Renal cortical epithelial cell (primary cell): ENCODE data around the gene PLCB2. TPM values are rescaled to one million over a fixed set of nuclear protein-coding genes. Genes with fewer than 3 reads are reported as not detected.
A peak's percentile ranks its signal among the peaks of the same experiment; 100 is the strongest.

ENCODE experiments used
- DNase-seq: peaks from one replicate; pipeline ENCODE4 v3.0.0-alpha.2; 2011; ENCODE audit warnings: low read depth
- total RNA-seq: library from RNA; depleted of rRNA; stranded (reverse); fragments of >200 nt; gene quantifications from 2 replicates; pipeline ENCODE4 v1.2.3, GENCODE V29; 2014

Gene PLCB2
- total RNA-seq, 1 donor from 2014 or later = not detected

DNA sequence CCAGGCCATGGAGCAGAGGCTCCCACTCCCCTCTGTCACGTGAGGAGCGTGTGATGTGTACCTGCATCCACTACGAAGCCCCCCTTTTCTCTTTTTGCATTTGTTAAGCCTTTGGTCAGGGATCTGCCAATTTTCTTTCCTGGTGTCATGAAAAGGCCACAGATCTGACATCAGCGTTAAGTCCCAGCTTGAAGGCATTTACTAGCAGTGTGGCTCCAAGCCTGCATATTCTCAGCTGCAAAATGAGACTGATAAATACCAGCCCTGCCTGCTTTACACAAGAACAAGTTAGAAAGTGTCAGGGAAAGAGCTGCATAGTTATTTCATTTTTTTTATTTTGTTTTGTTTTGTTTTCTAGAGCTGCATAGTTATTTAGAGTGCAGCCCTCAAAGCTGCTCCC is 22.6 kb downstream of the PLCB2 start:
- DNase-seq = no peak

DNA sequence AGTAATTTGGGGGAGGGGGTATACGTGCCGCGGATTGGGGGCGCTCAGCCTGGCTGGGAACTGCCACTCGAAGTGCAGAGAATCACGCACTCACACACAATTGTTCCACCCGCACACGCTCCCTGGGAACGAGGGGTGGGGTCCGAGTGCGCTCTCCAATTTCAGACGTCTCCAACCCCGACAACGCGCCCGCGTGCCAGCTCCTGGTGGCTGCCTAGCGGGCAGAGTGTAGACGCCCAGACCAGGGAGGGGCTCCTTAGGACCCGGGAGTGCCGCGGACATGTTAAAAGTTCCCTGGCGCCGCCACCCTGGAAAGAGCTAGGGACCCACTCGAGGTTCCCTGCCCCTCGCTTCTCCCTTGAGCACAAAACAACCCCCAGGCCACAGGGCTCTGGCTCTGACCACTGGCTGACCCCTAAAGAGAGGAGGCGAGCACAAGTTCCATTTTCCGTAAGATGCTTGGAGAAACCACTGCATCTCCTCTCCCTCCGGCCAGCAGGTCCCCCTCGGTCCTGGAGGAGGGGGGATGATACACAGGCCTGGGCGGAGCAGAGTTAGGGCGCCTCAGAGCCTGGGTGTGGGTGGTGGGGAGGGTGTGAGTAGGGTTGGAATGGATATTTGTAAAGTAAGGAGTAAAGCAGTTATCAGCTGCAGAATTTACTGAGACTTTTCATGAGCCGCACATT is 24.0 kb downstream of the PLCB2 start:
- no peak for DNase-seq

DNA sequence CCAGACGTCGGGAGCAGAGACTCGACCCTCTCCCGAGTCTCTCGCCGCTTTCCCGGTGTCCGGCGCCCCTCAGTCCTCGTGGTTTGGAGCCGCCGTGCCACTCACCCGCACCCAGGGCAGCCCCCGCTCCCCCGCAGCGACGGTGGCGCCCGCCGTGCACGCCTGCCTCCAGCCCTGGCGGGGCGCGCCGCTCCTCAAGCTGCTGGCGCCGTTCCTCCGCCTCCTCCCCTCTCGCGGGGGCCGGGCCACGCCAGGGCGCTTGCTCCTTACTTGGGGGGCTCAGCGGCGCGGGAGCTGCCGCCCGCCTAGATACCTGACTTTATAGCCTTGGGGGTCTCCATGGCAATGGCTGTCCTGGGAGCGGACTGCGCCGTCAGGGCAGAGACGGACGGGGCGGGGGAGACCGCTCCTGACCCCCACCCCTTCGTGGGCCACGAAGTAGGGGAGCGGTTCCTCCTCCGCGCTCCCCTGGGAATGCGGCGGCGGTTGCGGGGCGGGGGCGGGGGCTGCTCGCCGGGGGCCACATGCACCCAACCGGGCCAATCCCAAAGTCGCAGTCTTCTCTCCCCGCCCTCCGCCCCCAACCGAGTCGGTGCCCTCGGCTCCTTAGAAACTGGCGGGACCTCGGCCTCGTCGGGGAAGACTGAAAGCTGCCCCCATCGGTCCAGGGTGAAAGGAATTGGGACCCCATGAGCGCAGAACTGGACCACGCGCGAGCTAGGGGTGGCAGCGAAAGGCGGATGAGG is 24.7 kb downstream of the PLCB2 start, which contains the start of gene ANKRD63:
ANKRD63 (minus strand) TSS at position 196 of the 746 bp plus-strand sequence. CDS start 478 bp downstream, outside the sequence.
- no peak for DNase-seq

DNA sequence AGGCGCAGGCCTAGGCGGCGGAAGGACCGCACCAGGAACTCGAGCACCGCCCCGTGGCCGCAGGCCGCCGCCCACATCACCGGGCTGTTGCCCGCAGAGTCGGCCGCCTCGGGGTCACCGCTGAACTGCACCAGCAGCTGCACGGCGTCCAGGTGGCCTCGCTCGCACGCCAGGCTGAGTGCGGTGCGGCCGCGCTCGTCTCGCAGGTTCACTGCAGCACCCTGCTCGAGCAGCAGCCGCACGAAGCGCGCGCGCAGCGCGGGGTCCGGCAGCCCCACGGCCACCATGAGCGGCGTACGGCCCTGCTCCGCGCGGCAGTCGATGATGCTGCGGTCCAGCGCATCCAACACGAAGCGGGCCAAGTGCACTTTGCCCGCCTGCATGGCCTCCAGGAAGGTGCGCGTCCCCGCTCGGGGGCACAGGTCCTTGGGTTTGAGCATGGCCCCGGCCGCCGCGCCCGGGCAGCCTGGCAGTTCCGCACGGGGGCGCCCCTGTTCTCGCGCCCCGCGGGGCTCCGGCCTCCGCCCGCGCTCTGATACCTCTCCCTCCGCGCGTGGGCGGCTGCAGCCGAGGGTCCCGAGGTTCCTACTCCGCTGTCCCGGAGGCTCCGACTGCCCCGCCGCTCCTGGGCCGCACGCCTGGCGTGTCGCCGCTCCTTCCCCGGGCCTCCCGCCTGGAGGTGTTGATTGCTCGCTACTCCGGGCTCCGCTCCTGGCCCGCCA is 25.4 kb downstream of the PLCB2 start:
- no peak for DNase-seq

DNA sequence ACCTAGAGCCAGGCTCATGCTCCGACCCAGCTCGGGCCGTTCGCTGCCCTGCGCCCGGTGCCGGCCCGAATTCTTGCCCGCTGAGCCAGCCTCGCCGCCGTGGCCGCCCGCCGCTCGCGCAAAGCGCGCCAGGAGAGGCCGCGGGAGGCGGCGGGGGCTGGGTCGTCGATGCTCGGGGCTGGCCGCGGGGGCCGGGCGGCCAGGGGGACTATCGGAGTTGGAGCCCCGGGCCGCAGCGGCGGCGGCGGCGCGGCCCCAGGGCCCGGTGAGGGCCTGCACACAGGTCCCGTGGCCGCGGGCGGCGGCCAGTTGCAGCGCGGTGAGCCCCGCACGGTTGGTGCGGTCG is 26.0 kb downstream of the PLCB2 start:
- no peak for DNase-seq

DNA sequence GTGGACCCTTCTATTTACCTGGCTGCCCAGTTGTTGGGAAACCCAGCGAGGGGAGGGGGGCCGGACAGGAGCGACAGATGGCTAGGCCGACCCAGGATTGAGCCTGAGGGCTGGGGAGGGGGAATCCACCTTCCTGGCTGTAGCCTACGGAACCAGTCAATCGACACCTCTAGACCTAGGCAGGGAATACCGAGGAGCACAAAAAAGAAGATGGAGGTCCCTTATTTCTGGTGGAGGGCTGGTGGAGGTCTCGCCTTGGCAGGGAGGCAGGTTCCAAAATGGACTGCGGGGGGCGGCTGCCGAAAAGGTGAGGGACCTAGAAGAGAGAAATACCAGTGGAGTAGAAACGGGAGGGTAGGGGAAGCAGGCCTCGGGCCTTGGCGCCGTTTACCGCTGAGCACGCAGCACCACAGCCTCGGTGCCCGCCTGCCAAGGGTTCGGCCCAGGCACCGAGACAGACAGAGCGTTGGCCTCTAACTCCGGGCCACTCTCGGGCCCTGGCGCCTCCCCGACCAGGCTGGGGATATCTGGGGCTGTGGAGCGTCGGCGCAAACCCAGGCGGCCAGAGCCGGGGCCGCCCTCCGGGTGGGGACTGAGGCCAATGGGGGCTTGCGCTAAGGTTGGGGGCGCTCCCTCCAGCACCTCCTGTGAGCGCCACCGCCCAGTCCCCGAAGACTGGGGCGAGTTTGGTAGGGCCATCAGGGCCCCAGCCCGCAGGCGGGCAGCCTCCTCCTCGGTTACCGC is 26.5 kb downstream of the PLCB2 start:
- DNase-seq = no peak

DNA sequence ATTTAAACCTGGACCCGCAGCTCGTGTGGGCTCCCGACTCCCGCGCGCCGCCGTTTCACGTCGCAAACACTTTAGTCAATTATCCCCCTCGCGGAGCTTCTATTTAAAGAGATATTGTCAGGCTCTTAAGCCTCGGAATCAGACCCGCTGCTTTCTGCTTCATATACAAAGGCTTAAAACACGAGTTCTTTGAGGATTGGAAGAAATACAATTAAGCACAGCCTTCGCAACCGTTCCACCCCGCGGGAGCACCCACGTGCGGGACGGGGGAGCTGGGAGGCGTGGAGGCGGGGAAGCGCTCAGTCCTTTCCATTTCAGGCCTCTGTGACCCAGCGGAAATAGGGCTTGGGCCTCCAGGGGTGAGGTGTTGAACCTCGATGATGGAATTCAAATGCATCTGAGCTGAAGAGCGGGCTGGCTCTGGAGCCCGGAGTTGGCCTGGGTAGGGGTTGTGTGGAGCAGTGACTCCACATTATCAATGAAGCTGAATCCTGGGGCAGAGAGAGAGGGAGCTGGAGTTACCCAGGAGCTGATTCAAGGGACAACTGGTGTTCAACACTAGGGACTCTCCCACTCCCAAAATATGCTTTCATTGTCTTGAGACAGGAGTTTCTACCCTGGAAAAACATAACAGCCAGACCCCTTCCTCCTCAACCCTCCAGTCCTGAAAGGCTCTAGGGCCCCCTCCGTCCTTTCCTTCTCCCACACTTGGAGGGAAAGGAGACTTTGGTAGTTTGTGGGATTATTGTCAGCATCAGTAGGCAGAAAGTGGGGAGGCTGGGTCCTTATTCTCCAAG is 27.3 kb downstream of the PLCB2 start:
- DNase-seq = no peak

DNA sequence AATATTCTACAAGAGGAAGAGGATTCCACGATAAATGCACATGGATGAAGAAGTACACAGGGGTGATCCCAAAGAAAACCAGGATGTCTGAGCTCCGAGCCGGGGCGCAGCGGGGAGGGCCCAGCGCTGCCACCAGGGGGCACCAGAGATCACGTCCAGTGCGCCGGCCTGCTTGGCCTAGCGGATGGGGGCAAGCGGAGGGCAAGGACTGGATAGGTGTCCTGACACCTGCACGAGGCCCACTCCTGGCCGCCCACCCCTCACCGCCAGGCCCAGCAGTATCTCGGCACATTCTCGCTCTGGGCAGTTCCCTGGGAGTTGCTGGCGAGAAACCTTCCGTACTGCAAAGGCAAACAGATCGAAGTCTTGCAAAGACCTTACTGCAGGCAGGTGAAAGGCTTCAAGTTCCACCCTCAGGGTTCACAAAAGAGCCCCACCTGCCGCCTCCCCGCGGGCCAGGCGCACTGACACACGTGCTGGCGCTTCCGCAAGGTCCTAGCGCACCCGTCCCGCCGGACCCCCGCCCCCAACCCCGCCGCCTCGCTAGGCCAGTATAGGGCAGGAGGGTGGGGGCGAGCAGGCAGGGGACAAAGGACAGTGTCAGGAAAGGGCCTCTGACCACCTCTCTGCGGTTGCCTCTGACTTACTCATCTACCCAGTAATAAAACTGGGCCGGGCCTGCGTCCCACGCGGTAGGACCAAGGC is 28.1 kb downstream of the PLCB2 start:
- DNase-seq = no peak

DNA sequence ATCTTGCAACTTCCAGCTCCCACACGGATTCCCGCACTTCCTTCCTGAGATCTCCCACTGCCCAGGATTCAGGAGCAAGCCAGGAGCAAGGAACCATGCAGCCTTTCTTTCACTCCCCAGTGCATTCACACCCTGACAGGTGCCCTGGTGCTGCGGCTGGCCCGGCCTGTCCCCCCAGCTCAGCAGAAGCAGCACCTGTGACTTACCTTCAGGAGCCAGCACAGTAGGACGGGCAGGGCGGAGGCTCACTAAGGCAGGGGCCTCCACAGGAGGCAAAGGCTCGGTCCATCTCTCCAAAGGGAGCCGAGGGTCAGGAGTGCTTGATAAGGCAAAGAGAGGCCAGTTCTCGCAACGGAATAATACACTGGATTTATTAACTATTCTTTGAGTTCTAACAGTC is 29.7 kb downstream of the PLCB2 start:
- DNase-seq = no peak

DNA sequence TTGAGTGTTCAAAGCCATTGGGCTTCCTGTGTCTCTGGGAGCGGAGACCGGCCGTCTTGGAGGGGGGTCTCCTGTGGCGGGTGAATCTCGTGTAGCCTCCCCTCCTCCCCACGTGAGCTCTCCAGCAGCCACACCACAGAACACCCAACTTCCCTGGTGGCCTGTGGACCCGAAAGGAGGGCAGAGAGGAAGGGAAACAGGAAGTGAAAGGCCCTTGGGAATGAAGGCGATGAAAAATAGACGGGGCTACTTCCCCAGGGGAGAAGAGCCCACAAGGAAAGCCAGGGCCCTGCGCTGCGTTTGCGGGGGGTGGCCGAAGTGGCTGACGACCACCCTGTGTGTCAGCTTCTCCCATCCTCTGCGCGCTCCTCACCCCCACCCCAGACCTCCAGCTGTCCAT is 30.3 kb downstream of the PLCB2 start:
- no peak for DNase-seq

DNA sequence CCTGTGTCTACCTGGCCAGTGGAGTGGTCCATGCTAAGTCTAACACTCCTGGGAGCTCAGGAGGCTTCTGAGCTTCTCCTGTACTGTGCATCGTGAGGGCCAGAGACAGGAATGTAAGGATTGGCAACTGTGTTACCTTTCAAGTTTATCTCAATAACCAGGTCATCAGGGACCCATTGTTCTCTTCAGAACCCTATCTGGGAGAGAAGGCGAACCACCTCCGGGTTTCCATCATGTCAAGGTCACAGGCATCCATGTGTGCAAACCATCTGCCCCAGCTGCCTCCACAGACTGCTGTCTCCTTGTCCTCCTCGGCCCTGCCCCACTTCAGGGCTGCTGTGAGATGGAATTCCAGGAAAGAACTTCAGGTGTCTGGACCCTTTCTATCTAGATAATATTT is 30.8 kb downstream of the PLCB2 start:
- no peak for DNase-seq

DNA sequence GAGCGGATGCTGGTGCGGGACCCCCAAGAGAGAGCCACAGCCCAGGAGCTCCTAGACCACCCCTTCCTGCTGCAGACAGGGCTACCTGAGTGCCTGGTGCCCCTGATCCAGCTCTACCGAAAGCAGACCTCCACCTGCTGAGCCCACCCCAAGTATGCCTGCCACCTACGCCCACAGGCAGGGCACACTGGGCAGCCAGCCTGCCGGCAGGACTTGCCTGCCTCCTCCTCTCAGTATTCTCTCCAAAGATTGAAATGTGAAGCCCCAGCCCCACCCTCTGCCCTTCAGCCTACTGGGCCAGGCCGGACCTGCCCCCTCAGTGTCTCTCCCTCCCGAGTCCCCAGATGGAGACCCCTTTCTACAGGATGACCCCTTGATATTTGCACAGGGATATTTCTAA is 31.8 kb downstream of the PLCB2 start:
- no peak for DNase-seq

DNA sequence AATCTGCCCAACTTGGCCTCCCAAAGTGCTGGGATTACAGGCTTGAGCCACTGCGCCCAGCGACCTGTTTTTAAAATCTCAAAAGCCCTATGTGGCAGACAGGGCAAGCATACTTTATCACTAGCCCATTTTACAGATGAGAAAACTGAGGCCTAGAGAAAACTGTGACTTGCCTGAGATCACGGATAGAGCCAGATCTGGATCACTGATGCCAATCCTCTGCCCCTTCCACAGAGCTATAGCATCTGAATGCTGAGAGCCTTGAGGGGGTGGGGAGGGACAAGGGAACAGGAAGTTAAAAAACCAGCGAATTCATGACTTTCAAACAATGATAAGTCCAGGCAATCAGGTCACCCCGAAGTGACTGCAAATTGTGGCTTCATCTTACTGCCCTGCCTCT is 32.2 kb downstream of the PLCB2 start:
- no peak for DNase-seq

DNA sequence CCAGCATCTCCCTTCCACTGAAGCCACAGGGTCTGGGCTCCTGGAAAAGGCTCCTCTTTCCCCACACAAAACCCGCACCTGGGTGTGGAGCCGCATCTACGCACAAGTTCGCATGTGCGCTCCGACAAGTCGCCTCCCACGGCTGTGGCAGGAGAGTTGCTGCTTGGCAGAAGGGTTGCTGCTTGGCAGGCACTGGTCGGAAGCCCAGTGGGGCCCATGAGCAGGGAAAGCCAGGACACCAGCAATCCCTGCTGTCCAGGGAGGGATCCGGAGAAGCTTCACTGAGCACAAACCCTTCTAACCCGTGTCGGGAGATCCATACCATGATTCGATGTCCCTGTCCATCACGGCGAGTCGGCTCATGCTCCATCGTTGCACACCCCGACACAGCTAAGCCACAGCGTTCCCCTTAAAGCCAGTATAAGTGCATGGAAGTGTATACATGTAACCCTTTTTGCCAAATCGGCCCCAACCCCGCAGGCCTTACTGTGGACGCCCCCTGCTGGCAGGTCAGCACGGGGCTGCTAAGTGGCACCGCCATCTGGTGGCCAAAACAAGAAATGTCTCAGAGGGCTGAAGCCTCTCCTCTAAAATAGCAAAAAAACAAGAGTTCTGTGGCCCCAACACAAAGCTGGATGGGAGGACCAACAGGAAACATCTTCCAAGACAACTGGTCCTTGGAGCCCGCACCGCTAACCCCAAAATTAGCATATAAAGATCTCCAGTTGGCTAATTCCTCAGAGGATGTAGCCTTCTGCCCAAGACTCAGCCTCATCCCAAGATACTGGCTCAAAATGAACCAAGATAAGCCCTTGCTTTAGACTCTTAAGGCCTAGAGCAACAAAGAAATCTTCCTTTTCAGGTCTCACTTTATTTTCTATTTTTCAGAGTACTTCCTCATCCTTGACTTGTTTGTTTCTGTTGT is 33.1 kb downstream of the PLCB2 start:
- DNase-seq = peak; percentile 43

DNA sequence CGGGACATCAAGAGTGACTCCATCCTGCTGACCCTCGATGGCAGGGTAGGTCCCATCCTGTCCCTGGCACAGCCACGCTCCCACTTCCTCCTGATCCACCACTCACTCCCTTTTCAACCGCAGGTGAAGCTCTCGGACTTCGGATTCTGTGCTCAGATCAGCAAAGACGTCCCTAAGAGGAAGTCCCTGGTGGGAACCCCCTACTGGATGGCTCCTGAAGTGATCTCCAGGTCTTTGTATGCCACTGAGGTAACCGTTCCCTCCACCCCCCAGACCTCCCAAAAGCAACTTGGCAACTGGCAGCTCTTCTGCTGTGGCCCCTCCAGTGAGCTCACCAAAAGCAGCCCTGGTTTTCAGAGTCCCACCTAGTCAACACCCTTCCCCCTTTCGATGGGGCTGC is 34.3 kb downstream of the PLCB2 start:
- no peak for DNase-seq

DNA sequence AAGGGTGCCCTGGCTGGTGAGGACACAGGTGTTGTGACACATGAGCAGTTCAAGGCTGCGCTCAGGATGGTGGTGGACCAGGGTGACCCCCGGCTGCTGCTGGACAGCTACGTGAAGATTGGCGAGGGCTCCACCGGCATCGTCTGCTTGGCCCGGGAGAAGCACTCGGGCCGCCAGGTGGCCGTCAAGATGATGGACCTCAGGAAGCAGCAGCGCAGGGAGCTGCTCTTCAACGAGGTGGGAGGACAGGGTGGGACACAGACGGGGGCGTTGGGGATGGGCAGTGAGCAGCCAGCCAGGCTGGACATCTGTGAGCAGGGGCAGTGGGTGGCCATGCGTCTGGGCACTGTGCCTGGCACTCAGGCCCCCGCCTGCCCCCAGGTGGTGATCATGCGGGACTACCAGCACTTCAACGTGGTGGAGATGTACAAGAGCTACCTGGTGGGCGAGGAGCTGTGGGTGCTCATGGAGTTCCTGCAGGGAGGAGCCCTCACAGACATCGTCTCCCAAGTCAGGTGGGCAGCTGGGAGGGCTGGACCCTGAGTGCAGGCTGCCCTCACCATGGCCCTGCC is 35.2 kb downstream of the PLCB2 start:
- no peak for DNase-seq

DNA sequence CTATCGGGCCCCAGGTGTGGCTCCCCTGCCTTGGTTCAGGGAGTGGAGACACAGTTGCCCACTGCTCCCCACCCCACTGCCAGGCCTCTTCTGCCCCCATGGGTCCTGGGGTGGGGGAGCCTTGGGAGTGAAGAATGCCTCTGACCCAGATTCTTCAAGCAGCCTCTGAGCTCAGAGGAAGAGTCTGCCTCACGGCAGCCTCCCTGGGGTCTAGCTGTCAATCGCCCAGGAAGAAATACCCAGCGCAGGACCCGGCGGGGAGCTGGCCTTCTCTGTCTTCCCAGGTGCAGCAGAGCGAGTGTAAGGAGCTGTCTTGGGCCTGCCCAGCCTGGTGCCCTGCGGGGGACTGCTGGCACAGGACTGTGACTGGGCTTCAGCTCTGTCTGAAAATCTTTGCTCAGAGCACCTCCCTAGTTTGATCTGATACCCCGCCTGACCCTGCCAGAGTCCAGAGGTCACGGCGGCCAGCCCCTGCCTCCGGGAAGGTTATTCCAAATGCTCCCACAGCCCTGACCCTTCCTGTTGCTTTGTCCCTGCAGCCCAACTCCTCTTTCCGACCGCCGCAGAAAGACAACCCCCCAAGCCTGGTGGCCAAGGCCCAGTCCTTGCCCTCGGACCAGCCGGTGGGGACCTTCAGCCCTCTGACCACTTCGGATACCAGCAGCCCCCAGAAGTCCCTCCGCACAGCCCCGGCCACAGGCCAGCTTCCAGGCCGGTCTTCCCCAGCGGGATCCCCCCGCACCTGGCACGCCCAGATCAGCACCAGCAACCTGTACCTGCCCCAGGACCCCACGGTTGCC is 35.9 kb downstream of the PLCB2 start:
- no peak for DNase-seq

DNA sequence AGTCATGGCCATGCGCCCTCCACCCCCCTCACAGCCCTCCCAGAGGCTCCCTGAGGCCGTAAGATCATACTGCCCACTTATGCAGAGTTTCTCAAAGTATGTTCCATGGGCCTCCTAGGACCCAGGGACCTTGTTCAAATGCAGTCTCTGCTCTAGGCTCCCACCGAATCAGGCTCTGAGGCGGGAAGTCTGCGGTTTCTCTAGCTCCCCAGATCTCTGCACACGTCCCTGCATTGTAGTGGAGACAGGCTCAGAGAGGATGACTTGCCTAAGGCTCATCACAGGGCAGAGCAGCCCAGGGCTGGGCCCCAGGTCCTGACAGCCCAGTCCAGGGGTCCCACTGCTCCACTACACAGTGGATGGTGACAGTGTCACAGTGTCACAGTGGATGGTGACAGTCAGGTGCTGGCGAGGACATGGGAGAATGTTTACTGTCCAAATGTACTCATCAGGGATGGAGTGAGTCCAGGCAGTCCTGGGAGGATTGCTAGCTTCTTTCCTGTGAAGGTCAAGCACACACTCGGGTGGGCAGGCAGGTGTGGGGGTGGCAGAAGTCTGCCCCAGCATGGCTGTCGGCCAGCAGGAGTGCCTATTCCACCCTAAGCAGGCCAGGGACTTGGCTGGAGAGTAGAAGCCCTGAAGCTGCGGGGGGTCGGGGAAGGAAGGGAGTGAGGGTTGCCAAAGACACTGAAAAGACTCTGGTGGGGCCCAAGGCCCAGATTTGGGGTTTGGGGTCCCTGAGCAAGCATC is 37.3 kb downstream of the PLCB2 start:
- DNase-seq = no peak
